ENCODE data around the gene ST6GAL1. TPM values are rescaled to one million over a fixed set of nuclear protein-coding genes. Genes with fewer than 3 reads are reported as not detected.

Gene ST6GAL1
- total RNA-seq, 1 experiment from 2014 or later: 3.3 TPM

DNA sequence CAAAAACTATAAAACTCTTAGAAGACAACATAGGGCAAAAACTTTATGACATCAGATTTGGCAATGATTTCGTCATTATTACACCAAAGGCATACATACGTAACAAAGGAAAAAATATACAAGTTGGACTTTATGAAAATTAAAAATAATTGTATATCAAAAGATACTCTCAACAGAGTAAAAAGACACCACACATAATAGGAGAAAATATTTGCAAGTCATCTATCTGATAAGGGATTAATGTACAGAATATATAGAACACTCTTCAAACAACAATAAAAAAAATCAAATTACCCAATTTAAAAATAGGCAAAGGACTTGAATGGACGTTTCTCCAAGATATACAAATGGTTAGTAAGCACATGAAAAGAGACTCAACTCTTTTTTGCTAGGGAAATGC is 131.4 kb downstream of the ST6GAL1 start:
- Histone ChIP-seq H3K9me3 (ENCODE audit: control insufficient read depth, insufficient read depth, low read depth, low read length) (no peaks in the 10 kb centered on the region), H3K4me3 (ENCODE audit: low read depth in 2 of 2, low read length in 2 of 2) (no peak overlapping the region), H3K36me3 (ENCODE audit: control insufficient read depth, insufficient read depth, low read length) (no peaks in the 10 kb centered on the region), H3K27ac (ENCODE audit: low read length) (no peak overlapping the region), H3K4me1 (ENCODE audit: control insufficient read depth, insufficient read depth, low read length) (no peaks in the 10 kb centered on the region), H3K27me3 (ENCODE audit: control insufficient read depth, insufficient read depth, low read length) (no peaks in the 10 kb centered on the region)
- ChIA-PET CTCF (no interaction called here), POLR2A (no interaction called here)
- no TSS peak for BruUV-seq (replicated peaks)
- intact Hi-C loops (cut with micrococcal nuclease; ENCODE audit: unreplicated experiment): no loop called here
- in situ Hi-C loops (cut with HindIII; ENCODE audit: low pct_unique_long_range_greater_than_20kb, low sequenced_read_pairs): no loop called here
- no peak for ATAC-seq
- DNase-seq (ENCODE audit: low read depth, low spot score): no peak
- TF ChIP-seq POLR2AphosphoS5 (IDR thresholded peaks at IDR 0.05; ENCODE audit: low read depth, low read length) (no peak), SIN3A (IDR thresholded peaks at IDR 0.05; ENCODE audit: borderline replicate concordance, insufficient read depth, low read depth, low read length) (no peak), TCF7L2 (IDR thresholded peaks at IDR 0.05; ENCODE audit: low read depth, low read length) (no peak)
- TF ChIP-seq, protein P1, sequence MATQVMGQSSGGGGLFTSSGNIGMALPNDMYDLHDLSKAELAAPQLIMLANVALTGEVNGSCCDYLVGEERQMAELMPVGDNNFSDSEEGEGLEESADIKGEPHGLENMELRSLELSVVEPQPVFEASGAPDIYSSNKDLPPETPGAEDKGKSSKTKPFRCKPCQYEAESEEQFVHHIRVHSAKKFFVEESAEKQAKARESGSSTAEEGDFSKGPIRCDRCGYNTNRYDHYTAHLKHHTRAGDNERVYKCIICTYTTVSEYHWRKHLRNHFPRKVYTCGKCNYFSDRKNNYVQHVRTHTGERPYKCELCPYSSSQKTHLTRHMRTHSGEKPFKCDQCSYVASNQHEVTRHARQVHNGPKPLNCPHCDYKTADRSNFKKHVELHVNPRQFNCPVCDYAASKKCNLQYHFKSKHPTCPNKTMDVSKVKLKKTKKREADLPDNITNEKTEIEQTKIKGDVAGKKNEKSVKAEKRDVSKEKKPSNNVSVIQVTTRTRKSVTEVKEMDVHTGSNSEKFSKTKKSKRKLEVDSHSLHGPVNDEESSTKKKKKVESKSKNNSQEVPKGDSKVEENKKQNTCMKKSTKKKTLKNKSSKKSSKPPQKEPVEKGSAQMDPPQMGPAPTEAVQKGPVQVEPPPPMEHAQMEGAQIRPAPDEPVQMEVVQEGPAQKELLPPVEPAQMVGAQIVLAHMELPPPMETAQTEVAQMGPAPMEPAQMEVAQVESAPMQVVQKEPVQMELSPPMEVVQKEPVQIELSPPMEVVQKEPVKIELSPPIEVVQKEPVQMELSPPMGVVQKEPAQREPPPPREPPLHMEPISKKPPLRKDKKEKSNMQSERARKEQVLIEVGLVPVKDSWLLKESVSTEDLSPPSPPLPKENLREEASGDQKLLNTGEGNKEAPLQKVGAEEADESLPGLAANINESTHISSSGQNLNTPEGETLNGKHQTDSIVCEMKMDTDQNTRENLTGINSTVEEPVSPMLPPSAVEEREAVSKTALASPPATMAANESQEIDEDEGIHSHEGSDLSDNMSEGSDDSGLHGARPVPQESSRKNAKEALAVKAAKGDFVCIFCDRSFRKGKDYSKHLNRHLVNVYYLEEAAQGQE (IDR thresholded peaks at IDR 0.05; ENCODE audit: insufficient read depth in 1 of 2, low read depth in 2 of 2, low read length in 1 of 2): no peak
- TF ChIP-seq, protein P2, sequence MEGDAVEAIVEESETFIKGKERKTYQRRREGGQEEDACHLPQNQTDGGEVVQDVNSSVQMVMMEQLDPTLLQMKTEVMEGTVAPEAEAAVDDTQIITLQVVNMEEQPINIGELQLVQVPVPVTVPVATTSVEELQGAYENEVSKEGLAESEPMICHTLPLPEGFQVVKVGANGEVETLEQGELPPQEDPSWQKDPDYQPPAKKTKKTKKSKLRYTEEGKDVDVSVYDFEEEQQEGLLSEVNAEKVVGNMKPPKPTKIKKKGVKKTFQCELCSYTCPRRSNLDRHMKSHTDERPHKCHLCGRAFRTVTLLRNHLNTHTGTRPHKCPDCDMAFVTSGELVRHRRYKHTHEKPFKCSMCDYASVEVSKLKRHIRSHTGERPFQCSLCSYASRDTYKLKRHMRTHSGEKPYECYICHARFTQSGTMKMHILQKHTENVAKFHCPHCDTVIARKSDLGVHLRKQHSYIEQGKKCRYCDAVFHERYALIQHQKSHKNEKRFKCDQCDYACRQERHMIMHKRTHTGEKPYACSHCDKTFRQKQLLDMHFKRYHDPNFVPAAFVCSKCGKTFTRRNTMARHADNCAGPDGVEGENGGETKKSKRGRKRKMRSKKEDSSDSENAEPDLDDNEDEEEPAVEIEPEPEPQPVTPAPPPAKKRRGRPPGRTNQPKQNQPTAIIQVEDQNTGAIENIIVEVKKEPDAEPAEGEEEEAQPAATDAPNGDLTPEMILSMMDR (IDR thresholded peaks at IDR 0.05): no peak

DNA sequence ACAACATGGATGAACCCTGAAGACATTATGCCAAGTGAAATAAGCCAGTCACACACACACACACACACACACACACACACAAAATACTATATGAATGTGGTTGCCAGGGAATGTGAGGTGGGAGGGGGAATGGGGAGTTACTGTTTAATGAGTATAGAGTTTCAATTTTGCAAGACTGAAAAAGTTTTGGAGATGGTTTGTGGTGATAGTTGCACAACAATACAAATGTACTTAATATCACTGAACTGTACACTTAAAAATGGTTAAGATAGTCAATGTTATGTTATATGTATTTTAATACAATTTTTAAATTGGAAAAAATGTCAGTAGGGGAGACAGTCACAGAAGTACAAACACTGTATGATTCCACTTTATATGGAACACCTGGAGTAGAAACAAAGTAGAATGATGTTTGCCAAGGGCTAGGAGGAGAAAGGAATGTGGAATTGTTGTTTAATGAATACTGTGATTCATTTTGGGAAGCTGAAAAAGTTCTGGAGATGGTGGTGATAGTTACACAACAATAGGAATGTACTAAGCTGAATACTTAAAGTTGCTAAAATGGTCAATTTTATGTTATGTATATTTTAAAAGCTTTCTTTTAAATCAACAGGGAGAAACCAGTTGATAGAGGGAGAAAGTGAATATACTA is 132.3 kb downstream of the ST6GAL1 start:
- no peak overlapping the region for H3K4me3 ChIP-seq (ENCODE audit: low read depth in 2 of 2, low read length in 2 of 2)
- no peak overlapping the region for H3K27ac ChIP-seq (ENCODE audit: low read length)
- TF ChIP-seq, protein P2 (IDR thresholded peaks at IDR 0.05): no peak
- TF ChIP-seq POLR2AphosphoS5 (IDR thresholded peaks at IDR 0.05; ENCODE audit: low read depth, low read length) (no peak), SIN3A (IDR thresholded peaks at IDR 0.05; ENCODE audit: borderline replicate concordance, insufficient read depth, low read depth, low read length) (no peak), TCF7L2 (IDR thresholded peaks at IDR 0.05; ENCODE audit: low read depth, low read length) (no peak)
- TF ChIP-seq, protein P1 (IDR thresholded peaks at IDR 0.05; ENCODE audit: insufficient read depth in 1 of 2, low read depth in 2 of 2, low read length in 1 of 2): no peak
- intact Hi-C loops (cut with micrococcal nuclease; ENCODE audit: unreplicated experiment): no loop called here
- DNase-seq (ENCODE audit: low read depth, low spot score): no peak
- no peaks in the 10 kb centered on the region for H3K4me1 ChIP-seq (ENCODE audit: control insufficient read depth, insufficient read depth, low read length)
- no peaks in the 10 kb centered on the region for H3K36me3 ChIP-seq (ENCODE audit: control insufficient read depth, insufficient read depth, low read length)
- BruUV-seq (replicated peaks): no TSS peak
- ChIA-PET POLR2A (no interaction called here), CTCF (no interaction called here)
- H3K27me3 ChIP-seq (ENCODE audit: control insufficient read depth, insufficient read depth, low read length): no peaks in the 10 kb centered on the region
- H3K9me3 ChIP-seq (ENCODE audit: control insufficient read depth, insufficient read depth, low read depth, low read length): no peaks in the 10 kb centered on the region
- in situ Hi-C loops (cut with HindIII; ENCODE audit: low pct_unique_long_range_greater_than_20kb, low sequenced_read_pairs): no loop called here
- ATAC-seq: no peak
